Mesodermal cell (in vitro differentiated cells): Measurements from ENCODE around the gene HSPG2.

ENCODE experiments used
- H3K27ac ChIP-seq: 2 replicates; pipeline ENCODE4 v1.7.0; 2013; ENCODE audit warnings: mild to moderate bottlenecking, low read depth, low read length, moderate library complexity; ENCODE audit not compliant: severe bottlenecking
- H3K36me3 ChIP-seq: 2 replicates; pipeline ENCODE4 v1.7.1; 2013; ENCODE audit warnings: mild to moderate bottlenecking, low read length, moderate library complexity; ENCODE audit not compliant: control insufficient read depth, insufficient read depth
- H3K4me1 ChIP-seq: one replicate; pipeline ENCODE4 v1.7.1; 2013; ENCODE audit warnings: mild to moderate bottlenecking, low read length; ENCODE audit not compliant: insufficient read depth, control insufficient read depth, poor library complexity, severe bottlenecking
- H3K4me3 ChIP-seq: 2 replicates; pipeline ENCODE4 v1.7.0; 2013; ENCODE audit warnings: low read length, control low read depth, mild to moderate bottlenecking; ENCODE audit not compliant: insufficient read depth, poor library complexity, severe bottlenecking; ENCODE audit errors: extremely low read depth
- H3K9me3 ChIP-seq: 2 replicates; pipeline ENCODE4 v1.7.1; 2013; ENCODE audit warnings: mild to moderate bottlenecking, low read length, moderate library complexity; ENCODE audit not compliant: control insufficient read depth
- WGBS, 2 experiments: methylation state at CpG; one replicate each; pipeline ENCODE4 v1.1.5; 2013; ENCODE audit warnings: missing lambda C conversion rate in 2 of 2; ENCODE audit not compliant: insufficient coverage in 2 of 2; 5-methylcytosine and 5-hydroxymethylcytosine counted together

Gene HSPG2

DNA sequence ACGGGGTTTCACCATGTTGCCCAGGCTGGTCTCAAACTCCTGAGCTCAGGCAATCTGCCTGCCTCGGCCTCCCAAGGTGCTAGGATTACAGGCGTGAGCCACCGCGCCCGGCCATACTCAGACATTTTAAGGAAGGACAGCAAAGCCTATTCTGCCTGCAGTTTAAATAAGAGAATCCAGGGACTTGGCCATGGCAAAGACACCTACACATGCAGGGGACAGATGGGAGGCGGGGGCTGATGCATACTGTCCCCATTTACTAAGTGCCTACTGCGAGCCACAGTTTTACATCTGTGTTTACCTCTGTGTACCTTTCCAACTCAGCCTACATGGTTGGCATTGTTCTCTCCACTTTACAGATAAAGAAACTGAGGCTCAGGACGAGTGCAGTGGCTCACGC is 99.6 kb downstream of the HSPG2 start:
- 96 to 99% methylated on average over 7 to 8 of the region's 10 CpGs for WGBS, 2 experiments
- Histone ChIP-seq H3K36me3 (peaks cover 94% of the 10 kb centered on the region), H3K4me3 (no peak overlapping the region), H3K27ac (no peak overlapping the region), H3K4me1 (no peaks in the 10 kb centered on the region), H3K9me3 (peaks cover 5% of the 10 kb centered on the region)

DNA sequence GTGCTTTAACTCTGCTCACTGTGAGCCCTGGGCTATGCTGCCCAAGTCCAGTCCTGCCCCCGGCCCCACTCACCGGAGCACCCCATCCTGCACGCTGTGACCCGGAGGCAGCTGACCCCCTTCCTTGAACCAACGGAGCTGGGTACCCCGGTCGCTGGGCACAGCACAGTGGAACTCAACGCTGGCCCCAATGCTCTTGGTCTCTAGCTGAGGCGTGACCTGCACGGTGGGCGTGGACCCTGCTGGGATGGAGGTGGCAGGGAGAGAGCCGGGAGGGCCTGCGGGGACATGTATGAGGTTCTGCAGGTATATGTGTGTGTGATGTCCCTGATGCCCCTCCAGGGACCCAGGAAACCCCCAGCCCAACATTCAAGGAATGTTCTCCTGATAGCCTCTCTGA is 100.4 kb downstream of the HSPG2 start:
- H3K27ac ChIP-seq = no peak overlapping the region
- peaks cover 5% of the 10 kb centered on the region for H3K9me3 ChIP-seq
- no peak overlapping the region for H3K4me3 ChIP-seq
- no peaks in the 10 kb centered on the region for H3K4me1 ChIP-seq
- peaks cover 94% of the 10 kb centered on the region for H3K36me3 ChIP-seq
- 93 to 97% methylated on average over 5 to 12 of the region's 13 CpGs for WGBS, 2 experiments

GRCh38 chr1:21836010-21836409 is 101.1 kb downstream of the HSPG2 start:
- WGBS, 2 experiments = 100% methylated on average over 1 to 2 of the region's 4 CpGs
- Histone ChIP-seq H3K9me3 (peaks cover 5% of the 10 kb centered on the region), H3K36me3 (peaks cover 94% of the 10 kb centered on the region), H3K4me3 (no peak overlapping the region), H3K4me1 (no peaks in the 10 kb centered on the region), H3K27ac (no peak overlapping the region)

DNA sequence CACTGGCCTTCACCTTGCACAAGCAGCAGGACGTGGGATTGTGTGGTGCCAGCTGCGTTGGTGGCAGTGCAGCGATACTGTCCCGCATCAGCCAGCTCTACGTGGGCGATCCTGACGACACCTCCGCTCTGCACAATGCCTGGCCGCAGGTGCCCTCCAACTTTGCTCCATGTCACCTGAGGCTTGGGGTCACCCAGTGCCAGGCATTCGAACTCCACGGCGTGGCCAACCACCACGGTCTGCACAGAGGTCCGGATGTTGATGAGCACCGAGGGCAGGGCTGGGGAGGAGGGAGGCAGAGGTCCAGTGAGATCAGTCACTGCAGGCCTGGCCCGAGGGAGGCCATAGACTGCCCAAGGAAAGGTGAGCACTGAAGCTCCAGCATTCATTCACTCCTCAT is 102.4 kb downstream of the HSPG2 start:
- Histone ChIP-seq H3K4me1 (no peaks in the 10 kb centered on the region), H3K36me3 (peaks cover 97% of the 10 kb centered on the region), H3K4me3 (no peak overlapping the region), H3K9me3 (peaks cover 5% of the 10 kb centered on the region), H3K27ac (no peak overlapping the region)
- 91 to 94% methylated on average over 16 of the region's 16 CpGs for whole genome bisulfite sequencing, 2 experiments

DNA sequence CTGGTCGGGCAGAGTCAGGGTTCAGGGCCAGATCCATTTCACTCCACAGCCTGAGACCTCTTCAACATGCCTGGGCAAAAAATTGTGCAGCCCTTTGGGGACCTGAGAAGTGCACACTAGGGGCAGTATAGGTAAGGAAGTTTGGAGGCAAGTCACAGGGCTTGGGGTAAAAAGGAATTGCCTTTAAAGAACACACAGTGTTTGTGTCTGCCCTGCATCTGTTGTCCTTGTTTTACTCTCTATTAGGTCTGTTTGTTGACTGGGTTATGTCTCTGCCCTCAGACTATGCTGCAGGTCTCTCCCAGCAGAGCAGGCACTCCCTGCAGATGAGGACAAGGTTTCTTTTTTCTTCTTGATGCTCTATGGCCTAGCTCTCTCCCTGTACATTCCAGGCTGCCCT is 103.0 kb downstream of the HSPG2 start:
- no CpG with 5 or more reads among the region's 1 CpG for WGBS, 2 experiments
- Histone ChIP-seq H3K4me1 (no peaks in the 10 kb centered on the region), H3K4me3 (no peak overlapping the region), H3K36me3 (peaks cover 97% of the 10 kb centered on the region), H3K27ac (no peak overlapping the region), H3K9me3 (peaks cover 5% of the 10 kb centered on the region)

GRCh38 chr1:21833392-21833976 is 103.6 kb downstream of the HSPG2 start:
- 86 to 94% methylated on average over 7 to 9 of the region's 11 CpGs for WGBS, 2 experiments
- no peak overlapping the region for H3K27ac ChIP-seq
- no peaks in the 10 kb centered on the region for H3K4me1 ChIP-seq
- peaks cover 96% of the 10 kb centered on the region for H3K36me3 ChIP-seq
- no peak overlapping the region for H3K4me3 ChIP-seq
- H3K9me3 ChIP-seq = peaks cover 5% of the 10 kb centered on the region

DNA sequence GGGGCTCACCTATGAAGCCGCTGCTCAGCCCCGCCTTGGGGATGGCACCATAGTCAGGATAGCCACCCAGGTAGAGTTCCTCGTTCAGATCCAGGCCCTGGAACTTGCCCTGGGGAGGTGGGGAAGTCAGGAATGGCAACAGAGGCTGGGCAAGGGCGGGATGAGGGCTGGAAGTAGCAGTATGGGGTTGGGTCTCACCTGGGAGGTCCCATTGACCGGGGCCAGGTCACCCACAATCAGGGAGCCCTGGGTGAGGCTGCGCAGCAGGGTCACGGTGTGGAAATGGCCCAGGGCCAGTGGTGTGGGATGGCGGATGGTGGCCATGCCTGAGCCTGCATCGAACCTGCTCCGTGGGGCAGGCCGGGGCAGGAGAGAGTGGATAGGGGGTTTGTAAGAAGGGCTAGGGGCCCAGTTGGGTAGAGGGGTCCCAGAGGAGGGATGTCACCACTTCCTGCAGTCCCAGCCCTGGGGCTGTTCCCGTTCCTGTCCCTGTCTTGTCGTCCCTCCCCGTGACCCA is 105.6 kb downstream of the HSPG2 start:
- Histone ChIP-seq H3K36me3 (peaks cover 97% of the 10 kb centered on the region), H3K9me3 (peaks cover 5% of the 10 kb centered on the region), H3K27ac (no peak overlapping the region), H3K4me3 (no peak overlapping the region), H3K4me1 (no peaks in the 10 kb centered on the region)
- WGBS, 2 experiments = 91 to 92% methylated on average over 11 to 12 of the region's 14 CpGs

GRCh38 chr1:21830792-21831453 is 106.2 kb downstream of the HSPG2 start:
- WGBS, 2 experiments = 95 to 97% methylated on average over 19 to 22 of the region's 23 CpGs

GRCh38 chr1:21829294-21829693 is 107.8 kb downstream of the HSPG2 start:
- WGBS, 2 experiments = 89 to 93% methylated on average over 13 to 16 of the region's 17 CpGs
- no peaks in the 10 kb centered on the region for H3K9me3 ChIP-seq
- H3K36me3 ChIP-seq = peaks cover 93% of the 10 kb centered on the region
- H3K4me3 ChIP-seq = no peak overlapping the region
- H3K4me1 ChIP-seq = no peaks in the 10 kb centered on the region
- H3K27ac ChIP-seq = no peak overlapping the region

More at GRCh38 chr1:21830792-21831453, 106.2 kb downstream of the HSPG2 start:
- Histone ChIP-seq H3K36me3 (peaks cover 97% of the 10 kb centered on the region), H3K4me1 (no peaks in the 10 kb centered on the region), H3K27ac (no peak overlapping the region), H3K4me3 (no peak overlapping the region), H3K9me3 (peaks cover 5% of the 10 kb centered on the region)

- Histone ChIP-seq H3K9me3 (no peaks in the 10 kb centered on the region), H3K4me1 (no peaks in the 10 kb centered on the region), H3K27ac (no peak overlapping the region), H3K36me3 (peaks cover 93% of the 10 kb centered on the region), H3K4me3 (no peak overlapping the region)
- 92 to 96% methylated on average over 22 to 26 of the region's 28 CpGs for WGBS, 2 experiments
These were observed 108.5 kb downstream of the HSPG2 start for GRCh38 chr1:21828506-21829210.
